Sigmoid colon (tissue), 4 donors: Measurements from ENCODE around the gene MAN2A1.

Experiments
- POLR2AphosphoS5 ChIP-seq, 4 donors: sonication (generic); formaldehyde crosslinking; IDR thresholded peaks; one replicate each; pipeline ENCODE4 v1.6.1; 2017; ENCODE audit warnings: antibody characterized with exemption in 4 of 4
- TF ChIP-seq, protein P1 (sequence below), 4 experiments: fragments of 450-650 bp in 3 of 4; fragments of 200-600 bp in 1 of 4; IDR thresholded peaks; one replicate each; pipeline ENCODE4 v1.5.1; 2016 to 2019; ENCODE audit warnings: antibody characterized with exemption in 4 of 4, mild to moderate bottlenecking in 3 of 4, moderate library complexity in 2 of 4

DNA sequence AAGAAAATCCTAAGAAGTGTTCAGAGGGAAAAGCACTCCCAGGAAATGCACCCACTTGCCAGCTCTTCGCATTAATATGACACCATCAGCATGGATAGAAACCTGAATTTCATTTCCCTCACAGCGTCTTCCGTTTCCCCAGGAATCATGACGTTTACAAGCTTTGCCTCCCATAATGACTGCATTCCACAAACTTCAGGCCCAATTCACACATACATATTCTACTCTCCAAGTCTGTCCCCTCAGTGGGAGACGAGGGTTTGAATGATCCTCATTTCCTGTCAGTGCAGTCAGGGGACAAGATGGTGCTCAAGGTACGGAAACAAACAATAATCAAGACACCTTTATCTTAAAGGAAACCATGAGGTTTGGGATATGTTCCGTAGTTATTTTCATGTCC lies 44.9 kb upstream of the MAN2A1 start:
- TF ChIP-seq, protein P1, sequence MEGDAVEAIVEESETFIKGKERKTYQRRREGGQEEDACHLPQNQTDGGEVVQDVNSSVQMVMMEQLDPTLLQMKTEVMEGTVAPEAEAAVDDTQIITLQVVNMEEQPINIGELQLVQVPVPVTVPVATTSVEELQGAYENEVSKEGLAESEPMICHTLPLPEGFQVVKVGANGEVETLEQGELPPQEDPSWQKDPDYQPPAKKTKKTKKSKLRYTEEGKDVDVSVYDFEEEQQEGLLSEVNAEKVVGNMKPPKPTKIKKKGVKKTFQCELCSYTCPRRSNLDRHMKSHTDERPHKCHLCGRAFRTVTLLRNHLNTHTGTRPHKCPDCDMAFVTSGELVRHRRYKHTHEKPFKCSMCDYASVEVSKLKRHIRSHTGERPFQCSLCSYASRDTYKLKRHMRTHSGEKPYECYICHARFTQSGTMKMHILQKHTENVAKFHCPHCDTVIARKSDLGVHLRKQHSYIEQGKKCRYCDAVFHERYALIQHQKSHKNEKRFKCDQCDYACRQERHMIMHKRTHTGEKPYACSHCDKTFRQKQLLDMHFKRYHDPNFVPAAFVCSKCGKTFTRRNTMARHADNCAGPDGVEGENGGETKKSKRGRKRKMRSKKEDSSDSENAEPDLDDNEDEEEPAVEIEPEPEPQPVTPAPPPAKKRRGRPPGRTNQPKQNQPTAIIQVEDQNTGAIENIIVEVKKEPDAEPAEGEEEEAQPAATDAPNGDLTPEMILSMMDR (IDR thresholded peaks at IDR 0.05) = no peak
- no peak for TF ChIP-seq POLR2AphosphoS5 (IDR thresholded peaks at IDR 0.05)
